Stimulated activated CD8-positive, alpha-beta memory T cell treated with anti-CD3 and anti-CD28 coated beads, Interleukin-12 subunit alpha, Interleukin-12 subunit beta, amount 100 ng/mL, for 4 hours (primary cell): ENCODE measurements around the gene CNPY1.

Experiments used
- DNase-seq: peaks from one replicate; pipeline ENCODE4 v3.0.0-alpha.2; 2020; ENCODE audit warnings: low read depth

CNPY1 gene

DNA sequence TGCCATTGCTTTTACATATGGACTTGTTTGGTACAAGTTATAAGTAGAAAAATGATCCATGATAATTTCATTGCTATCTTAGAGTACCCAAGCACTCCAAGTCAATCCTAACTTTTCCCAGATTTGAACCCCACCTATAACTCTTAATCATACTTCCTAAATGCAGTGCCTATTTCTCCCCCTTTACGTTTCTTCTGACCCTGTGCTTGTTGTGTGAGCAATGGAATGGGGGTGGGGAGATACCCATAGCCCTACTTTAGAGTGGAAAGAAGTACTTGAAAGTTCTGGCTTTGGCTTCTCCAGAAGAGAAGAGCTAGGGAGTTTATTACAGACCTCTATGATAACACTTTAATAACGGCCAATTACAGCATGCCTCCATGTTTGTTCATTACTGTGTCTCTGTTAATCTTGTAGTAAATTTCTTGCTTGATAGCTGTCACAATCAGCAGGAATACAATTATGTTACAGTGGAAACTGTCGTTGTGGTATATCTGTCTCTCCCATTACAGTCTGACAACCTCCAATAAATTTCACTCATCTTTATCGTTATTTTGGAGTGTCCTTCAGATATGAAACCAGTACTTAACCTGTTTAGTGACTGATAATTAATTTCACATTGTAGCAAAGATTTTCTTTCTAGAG is 34.0 kb downstream of the CNPY1 start:
- DNase-seq: no peak

DNA sequence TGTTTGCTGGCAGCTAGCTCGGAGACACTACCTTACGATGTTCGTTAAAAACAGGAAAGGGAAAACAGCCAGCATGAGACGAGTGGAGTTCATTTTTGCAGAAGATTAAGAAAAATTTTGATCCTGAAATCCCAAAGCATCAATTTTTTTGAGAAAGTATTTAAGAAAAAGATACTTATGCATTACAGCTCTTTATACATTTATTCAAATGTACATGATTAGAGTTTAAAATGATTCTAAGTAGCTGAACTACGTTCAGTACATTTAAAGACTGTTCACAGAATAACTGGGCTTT is 34.7 kb downstream of the CNPY1 start:
- DNase-seq: no peak

- DNase-seq: no peak
Observed at GRCh38 chr7:155510975-155511701, 35.2 kb downstream of the CNPY1 start.

- DNase-seq: no peak
Observed at GRCh38 chr7:155509725-155510551, 36.4 kb downstream of the CNPY1 start.

DNA sequence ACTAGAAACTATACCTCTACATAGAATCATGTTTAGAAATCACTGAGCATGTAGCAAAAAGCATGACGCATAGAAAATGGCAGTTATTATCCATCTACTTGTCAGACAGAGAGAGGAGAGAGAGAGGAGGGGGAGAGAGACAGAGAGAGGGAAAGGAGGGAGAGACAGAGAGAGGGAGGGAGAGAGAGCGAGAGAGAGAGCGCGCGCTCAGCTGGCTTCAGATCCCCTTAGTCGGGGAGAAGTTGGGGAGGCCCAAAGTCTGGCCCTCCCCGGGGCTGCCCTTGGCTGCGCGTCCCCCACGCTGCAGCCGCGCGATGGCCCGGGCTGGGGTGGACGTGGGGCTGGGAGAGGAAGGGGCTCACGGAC is 37.0 kb downstream of the CNPY1 start:
- DNase-seq: no peak

GRCh38 chr7:155508376-155509358 is 37.7 kb downstream of the CNPY1 start:
- DNase-seq: no peak

DNA sequence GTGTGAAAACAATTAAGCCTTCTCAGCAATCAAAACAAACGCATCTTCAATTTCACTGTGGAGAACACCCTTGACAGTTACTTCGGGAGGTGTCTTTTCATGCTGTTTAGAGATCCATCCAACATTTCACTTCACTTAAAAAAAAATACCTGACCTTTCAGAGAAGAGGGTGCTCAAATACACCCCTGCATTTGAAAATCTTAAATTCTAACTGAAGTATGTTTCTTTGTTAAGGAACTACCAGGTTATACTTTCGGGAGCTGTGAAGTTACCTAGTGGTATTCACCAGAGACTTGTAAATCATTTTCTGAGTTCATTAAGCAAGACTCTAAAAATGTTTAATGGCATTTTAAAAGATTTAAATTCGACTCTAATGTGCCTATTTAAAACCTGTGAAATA is 38.8 kb downstream of the CNPY1 start:
- DNase-seq: no peak

- no peak for DNase-seq
Observed at GRCh38 chr7:155506854-155507337, 39.5 kb downstream of the CNPY1 start.

- DNase-seq: no peak
Observed at GRCh38 chr7:155505422-155505793, 41.0 kb downstream of the CNPY1 start.

DNA sequence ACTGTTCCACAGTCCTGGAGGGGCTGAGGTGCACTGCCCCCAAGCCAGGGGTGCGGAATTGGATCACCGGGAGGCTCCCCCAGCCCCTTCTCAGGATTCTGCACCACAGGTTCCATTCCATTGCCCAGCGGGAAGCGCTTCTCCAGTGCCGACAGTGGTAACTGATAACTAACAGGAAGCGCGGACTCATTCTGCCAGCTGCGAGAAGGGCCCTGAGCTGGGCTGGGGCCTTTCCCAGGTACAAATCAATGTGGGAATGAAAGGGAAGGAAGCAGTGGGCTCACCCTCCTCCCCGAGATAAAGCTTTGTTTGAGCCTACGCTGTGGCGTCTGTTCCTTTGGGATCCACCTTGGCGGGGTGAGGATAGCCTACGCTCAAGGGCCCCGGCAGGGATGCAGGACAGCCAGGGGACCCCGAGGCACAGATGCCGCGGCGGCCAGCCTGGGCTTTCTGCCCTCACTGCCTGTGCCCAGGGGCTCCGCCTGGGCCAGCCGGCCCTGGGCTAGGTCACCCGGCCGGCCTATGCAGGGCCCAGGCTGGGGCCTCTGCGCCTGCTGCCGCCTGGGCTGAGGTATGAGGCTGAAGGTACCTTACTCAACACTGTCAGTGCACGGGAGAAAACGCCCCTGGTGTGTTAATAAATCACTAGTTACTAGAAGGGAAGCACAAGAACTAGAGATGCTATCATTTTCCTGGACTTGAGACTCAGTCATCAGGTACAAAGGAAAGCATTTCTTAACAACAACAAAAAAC is 49.0 kb downstream of the CNPY1 start:
- DNase-seq: no peak

DNA sequence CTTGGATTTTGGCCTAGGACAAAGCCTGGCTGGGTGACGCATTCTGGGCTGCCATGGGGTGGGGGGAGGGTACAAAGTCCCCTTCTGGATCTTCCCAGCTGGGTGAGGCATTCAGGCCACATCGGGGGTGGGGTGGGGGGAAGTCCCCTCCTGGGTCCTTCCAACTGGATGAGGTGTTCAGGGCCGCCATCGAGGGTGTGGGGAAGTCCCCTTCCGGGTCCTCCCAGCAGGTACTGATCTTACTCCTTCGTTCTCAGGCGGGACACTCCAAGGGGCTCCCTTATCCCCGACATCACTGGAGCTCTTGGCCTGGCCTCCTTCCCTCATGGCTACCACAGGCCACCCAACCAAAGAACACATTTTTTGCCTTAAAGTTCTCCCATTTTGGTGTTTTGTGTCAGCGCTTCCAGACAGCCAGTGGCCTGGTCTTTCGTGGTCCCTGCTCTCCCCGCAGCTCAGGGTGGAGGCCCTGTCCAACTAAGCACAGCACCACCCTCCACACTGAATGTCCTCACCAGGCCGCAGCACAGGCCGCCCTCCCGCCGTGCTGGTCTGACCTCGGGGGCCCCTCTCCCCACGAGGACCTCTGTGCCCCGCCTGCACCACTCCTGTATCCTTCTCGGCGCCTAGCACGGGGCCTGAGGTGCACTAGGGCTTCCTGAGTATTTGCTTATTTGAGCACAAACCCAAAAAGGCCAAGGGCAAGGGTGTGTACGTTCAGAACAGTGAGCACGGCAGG is 49.9 kb downstream of the CNPY1 start:
- no peak for DNase-seq

DNA sequence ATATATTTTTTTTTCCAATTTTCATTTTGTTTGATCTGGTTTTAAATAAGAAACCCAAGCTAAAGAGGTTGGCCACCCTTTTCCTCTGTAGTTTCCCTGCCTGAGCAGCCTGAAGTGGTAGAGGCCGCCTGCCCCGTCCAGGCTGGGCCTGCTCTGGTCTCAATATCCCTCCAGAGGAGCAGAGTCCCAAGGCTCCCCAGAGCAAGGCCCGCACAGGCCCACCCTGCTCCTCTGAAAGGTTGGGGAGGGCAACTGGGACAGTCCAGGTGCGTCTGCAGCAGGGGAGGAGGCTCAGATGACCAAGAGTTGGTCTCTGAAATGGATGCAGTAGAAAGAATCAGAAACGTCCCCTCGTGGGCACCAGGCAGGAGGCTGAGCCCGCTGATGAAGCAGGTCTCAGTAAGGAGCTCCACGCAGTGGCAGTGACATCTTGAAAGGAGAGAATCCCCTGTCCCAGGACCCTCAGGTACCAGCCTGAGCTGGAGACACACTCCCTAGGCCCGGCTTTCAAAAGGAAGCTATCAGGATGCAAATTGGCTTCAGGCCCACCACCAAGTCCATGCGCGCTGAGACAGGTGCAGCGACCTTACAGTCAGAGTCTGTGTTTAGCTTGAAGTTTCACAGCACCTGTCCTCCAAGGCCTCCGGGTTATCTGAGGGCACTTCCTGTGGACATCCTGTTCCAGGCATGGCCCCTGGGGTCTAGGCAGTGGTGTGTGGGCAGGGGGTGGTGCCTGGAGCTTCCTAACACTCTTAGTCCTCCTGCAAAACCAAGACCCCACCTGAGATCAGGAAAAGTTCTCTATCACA is 50.7 kb downstream of the CNPY1 start:
- DNase-seq: no peak

- DNase-seq: no peak
Observed at GRCh38 chr7:155494551-155494950, 51.8 kb downstream of the CNPY1 start.

GRCh38 chr7:155493744-155494538 is 52.4 kb downstream of the CNPY1 start:
- no peak for DNase-seq

DNA sequence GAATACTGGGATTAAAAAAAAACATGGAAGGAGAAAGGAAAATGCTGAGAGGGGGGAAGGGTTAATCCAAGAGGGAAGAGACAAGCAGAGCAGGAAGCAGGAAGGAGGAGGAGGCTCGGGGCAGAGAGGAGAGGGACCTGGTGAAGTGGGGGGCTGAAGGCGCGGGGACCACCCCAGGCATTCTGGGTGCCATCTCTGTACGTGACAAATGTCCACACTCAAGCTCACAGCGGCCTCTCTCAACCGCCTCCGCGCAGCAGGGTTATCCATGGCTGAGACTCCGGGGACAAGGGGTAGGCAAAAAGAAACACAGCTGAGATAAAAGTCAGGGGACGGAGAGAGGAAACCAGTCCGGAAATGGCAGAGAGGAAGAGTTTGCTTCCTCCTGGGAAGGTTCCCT is 54.5 kb downstream of the CNPY1 start:
- no peak for DNase-seq

DNA sequence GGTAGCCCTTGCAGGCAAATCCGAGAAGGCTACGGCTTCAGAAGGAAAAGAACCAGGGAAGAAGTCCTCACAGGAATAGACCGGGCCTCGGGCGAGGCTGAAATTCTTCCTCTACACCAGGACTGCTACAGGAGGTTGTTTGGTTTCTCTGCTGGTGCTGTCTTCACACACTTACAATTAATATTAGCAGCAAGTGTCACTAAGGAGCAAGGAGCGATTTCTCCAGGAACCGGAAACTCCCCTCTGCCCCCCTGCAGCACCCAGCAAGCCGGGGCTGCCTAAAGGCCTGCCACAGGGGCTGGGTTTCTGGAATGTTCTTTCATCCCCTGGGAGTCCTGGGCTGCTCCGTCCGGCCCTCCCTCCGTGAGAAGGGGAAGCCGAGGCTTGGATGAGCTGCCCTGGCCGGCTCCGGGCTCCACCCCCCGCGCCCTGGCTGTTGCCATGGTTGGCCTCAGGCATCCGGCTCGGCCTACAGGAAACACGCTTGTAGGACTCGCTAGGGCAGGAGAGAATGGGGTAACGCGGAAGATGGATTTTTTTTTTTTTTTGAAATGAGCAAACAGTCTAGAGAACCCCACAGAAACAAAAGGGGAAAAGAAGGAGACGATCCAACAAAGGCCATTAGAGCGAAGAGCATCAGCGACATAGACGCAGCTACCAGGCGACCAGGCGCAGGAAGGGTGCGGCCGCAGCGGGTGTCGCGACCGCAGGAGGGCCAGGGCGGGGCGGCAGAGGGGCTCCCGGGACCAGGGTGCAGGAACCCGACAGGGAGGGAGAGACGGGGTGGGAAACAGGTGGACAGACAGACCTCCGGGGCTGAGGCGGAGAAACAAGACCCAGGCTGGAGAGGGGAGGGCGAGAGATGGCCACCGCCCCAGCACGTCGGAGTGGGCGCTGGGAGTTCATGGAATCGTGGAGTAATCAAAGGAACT is 55.4 kb downstream of the CNPY1 start:
- no peak for DNase-seq

GRCh38 chr7:155489862-155490696 is 56.3 kb downstream of the CNPY1 start:
- no peak for DNase-seq
